Stimulated activated CD8-positive, alpha-beta memory T cell treated with anti-CD3 and anti-CD28 coated beads, Interleukin-4, amount 100 ng/mL, for 48 hours (primary cell): ENCODE measurements around the gene ERC2.

ENCODE experiments used
- DNase-seq: peaks from one replicate; pipeline ENCODE4 v3.0.0-alpha.2; 2020

The ERC2 gene

DNA sequence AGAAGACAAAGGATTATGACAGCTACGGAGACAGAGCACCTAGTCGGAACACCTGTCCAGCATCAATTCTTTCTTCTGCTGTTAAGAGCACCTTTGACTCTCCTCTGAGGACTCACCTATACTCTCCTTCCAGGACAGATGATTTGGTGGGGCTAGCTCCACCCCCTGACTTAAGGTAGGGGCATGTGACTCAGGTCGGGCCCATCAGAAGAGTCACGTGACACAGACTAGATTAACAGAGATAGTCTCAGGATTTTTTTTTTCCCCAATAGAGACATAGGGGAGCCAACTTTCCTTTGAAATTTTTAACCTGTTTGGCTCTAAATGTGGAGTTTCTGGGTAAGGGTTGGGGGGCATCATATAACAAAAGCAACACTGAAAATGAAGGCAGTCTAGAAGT, 969.7 kb downstream of the ERC2 start:
- no peak for DNase-seq

DNA sequence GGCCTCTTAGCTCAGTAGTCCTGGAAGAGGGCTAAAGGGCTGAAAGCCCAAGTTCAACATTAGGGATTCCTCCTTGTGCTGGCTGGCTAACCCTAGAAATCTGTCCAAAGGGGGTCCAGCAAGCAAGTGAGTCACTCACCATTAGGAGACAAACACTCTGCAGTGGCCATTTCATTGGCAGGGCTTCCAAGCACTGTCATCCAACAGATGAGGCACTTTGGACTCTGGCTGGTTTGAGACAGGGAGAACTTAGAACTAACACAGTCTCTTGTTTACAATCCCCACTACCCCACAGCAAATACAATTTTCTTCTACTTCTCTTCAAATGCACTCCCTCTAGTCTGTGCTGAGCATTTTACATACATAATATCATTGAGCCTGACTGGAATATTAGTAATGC, 971.0 kb downstream of the ERC2 start:
- DNase-seq = no peak

- no peak for DNase-seq
These were observed 973.3 kb downstream of the ERC2 start for GRCh38 chr3:55494976-55495375.

DNA sequence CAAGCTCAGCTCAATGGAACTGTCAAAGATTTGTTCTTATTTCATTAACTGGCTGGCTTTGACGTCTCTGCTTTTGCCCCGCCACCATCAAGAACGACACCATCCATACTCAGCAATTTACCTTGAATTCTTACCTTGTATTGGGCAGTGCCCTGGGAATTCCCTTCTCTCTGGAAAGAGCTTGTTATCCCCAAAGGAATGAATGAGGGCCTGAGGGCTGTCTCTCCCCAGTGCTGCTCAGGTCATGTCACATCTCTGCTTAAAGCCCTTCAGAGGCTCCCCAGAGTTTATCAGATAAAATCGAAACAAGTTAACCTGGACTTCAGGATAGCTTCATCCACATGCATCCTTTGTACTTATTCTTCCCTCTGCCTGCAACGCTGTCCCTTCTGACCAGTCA, 975.3 kb downstream of the ERC2 start:
- no peak for DNase-seq

DNA sequence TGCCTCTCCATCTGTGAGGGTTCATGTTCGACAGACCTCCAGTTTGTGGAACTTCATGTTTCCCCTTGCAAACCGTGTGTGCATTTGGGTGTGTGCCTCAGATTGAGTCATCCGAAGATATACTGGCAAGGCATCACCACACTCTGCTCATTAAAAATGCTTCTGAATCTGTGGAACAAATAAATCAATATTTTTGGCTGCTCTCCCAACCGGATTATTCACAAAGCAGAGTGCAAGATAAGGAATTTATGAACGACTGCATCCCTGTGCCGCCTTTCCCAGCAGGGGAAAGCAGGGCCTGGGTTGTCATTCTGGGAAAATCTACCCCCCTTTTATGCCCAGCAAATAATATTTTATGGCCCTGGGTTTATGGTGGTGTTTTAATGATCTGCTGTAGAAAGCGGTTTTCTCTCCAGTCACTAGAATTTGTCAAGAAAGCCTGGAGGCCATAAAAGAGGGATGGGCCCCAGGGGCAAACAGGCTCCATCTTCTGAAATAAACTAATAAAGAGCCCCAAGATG, 976.9 kb downstream of the ERC2 start:
- no peak for DNase-seq

DNA sequence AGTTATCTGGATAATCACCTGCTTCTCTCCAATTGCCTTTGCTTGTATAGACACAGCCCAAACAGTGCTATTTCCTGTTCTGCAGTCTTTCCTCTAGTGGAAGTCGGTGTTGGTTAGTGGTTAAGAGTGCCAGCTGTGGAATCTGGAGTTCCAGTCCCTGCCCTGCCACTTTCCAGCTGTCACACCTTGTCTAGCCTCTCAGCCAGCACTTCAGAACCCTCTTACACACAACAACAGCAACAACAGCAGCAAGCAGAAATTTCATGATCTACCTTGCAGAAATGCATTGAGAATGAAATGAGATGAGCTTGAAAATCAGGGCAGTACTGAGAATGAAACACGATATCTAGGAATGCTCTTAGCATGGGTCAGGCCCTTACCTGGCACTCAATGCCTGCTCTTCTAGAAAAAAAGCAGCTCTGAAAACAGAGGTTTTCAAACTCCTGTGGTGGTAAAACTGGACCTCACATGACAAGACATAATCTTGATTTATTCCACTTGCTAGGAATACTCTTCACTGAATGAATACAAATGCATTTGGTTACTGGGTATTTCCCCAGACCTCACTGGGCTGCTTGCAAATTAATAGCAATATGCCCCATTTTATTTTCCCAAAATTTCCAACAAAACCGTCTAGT, 977.9 kb downstream of the ERC2 start:
- DNase-seq = no peak

DNA sequence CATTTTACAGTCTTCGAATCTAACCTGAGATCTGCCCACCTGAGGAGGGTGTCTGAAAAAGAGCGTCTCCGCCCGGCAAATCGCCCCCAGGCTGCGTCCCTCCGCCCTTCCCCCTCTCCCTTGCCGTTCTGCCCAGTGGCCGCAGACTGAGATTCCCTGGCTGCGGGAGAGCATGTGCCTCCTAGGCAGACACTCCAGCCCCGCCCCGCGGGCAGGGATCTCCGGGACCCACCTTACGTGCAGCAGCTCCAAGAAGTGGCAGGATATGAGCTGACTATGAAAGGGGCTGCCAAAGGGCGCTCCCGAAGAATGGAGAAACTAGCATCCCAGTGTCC, 978.5 kb downstream of the ERC2 start:
- no peak for DNase-seq

DNA sequence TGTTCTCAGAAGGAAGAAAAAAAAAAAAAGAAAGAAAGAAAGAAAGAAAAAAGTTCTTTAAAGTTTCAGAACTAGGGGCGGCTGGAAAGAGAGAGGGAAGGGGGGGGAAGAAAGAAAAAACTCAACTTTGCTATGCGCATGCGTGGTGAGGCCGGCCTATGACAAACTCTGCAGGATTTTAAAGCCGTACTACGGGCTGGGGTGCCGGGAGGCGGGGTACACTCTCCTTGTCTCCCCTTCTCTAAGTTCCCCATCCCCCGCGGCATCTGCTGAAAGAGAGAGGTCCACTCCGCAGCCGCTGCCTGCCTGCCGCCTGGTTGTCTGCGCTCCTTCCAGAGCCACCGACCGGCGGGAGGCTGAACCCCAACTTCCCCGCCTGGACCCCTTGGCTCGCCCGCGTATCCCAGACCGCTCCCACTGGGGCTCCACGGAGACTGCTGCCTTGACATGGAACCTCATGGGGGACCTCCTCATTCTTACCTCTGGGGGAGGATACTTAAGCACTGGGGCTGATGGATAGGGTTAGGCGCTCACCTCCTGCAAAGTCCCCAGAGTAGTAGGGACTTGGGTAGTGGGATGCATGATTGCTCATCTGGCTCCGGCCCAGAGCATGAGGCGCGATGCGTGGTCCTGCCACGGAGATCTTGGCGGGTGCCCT, 979.7 kb downstream of the ERC2 start:
- DNase-seq = no peak

DNA sequence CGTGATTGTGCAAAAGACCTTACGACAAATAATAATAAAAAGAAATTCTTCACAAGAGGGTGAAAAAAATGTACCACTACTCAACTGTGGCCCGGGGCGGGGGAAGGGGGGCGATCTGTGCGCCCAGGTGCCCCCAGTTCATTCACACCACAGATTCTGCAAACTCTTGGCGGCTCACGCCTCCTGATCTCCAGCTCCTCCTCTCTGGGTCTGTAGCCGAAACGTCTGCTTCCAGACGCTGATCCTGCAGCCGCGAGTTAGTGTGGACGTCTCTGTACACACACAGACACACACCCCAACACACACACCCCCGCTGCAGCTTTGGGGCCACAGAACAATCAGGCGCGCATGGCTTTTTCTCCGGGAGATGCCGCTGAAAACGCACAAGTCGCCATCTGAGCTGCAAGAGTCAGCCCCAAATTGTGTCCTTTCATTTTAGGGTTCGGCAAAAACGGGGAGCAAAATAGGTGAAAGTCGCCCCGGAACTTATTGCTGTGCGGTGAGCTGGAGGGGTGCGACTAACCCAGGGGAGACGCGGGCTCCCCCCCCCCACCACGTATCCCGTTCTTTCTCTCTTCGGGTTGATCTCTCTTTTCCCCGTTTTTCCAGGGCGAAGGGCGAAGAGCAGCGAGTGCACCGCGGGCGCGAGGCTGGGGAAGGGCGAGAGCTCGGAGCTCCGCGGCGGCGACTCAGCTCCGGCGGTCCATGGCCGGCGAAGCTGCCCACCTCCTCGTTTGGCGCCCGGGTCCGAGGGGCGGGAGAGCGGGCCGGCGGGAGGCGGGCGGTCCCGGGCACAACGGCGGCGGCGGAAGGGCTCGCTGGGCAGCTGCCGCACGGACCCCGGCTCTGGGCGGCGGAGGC, 980.7 kb downstream of the ERC2 start:
- DNase-seq = no peak

GRCh38 chr3:55486857-55487380, 981.3 kb downstream of the ERC2 start, which contains the start of gene WNT5A:
WNT5A (minus strand) TSS chr3:55487306; CDS start chr3:55486985, 321 bp downstream.
- no peak for DNase-seq

DNA sequence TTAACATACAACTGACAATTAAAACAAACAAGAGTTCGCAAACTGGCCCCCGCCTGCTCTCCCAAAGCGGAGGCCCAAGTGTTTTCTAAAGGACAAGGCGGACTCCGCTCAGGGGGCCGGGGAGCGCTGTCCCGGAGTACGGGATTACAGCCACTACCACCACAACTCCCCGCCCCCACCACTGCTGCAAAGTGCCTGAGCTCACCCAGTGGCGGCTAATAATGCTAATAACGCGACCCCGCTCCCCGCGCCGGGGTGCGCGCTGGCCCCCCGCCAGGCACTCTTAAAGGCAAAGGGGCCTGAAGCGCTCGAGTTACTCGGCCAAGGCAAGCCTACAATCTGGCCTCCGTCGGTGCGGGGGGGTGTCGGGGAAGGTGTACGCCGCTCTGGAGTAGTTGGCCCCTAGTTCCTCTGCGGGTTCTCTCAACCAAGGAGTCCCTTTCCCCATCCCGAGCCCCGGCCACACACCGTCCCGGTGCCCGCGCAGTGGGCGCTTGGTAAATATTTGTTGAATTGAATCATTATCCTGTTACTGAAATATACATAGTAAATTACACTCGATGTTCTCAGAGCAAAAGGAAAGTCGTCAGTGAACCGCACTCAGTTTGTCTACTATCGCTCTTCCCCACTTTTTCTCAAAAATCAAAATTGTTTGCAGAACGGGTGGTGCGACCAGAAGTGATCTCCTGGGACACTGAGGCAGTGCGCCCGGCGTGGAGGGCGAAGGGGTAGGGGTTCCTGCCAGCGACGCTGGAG, 982.0 kb downstream of the ERC2 start:
- DNase-seq = no peak

GRCh38 chr3:55484801-55485791, 983.2 kb downstream of the ERC2 start:
- peak; percentile 70 for DNase-seq

DNA sequence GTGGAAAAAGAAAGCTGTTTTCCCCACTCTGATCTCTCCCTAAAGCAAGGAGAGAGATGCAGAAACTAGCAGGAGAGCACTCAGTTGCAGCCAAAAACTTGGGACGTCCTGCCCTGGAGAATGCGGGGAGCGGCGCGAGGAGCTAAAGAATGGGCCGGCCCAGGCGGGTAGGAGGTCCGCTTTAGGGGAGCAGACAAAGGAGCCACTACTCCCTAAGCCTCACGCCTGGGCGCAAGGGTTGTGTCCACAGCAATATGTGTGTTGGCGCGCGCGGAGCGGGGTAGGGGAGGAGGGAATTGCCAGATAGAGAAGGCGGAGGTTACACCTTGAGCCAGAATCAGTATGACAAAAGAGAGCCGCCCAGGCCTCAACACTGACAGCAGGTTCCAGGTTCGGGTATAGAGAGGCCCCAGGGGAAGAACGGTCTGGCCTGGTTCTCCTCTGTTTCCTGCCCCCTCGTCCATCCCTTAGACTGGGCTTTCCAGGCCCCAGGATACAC, 984.0 kb downstream of the ERC2 start:
- DNase-seq = no peak

GRCh38 chr3:55483196-55484095, 984.8 kb downstream of the ERC2 start:
- DNase-seq = no peak

GRCh38 chr3:55482496-55483195, 985.6 kb downstream of the ERC2 start:
- no peak for DNase-seq

DNA sequence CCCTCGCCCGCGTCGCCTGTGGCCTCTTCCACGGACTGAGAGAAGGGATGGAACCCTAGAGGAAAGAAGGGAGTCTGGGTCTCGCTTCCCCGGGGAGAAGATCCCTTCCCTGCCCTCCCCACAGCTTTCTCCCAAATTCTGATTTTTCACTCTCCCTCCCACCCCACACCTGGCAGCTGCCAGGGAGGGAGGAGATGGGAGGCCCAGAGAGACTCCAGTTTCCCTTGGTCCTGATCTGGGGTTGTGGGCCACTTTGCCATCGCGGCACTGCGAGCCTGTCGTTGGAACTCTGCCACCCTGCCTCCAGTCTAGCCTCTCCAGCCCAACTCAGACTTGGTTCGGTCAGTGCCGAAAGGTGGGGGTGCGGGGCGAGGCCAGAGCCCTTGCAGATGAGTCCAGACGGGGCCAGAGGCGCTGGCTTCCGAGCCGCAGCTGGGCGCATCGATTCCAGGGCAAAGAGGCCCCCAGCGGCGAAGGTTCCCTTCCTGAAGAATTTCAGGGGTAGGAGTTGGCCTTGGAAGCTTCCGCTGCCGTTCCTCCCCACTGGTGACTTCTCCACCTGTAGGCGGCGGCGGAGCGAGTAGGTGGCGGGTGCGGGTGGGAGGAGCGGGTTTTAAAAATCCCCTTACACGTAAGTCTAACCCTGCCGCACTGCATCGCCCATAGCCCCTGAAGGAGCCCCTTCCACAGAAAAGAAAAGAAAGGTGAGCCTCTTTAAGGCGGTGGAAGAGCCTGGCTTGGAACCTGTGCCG, 986.3 kb downstream of the ERC2 start:
- no peak for DNase-seq

DNA sequence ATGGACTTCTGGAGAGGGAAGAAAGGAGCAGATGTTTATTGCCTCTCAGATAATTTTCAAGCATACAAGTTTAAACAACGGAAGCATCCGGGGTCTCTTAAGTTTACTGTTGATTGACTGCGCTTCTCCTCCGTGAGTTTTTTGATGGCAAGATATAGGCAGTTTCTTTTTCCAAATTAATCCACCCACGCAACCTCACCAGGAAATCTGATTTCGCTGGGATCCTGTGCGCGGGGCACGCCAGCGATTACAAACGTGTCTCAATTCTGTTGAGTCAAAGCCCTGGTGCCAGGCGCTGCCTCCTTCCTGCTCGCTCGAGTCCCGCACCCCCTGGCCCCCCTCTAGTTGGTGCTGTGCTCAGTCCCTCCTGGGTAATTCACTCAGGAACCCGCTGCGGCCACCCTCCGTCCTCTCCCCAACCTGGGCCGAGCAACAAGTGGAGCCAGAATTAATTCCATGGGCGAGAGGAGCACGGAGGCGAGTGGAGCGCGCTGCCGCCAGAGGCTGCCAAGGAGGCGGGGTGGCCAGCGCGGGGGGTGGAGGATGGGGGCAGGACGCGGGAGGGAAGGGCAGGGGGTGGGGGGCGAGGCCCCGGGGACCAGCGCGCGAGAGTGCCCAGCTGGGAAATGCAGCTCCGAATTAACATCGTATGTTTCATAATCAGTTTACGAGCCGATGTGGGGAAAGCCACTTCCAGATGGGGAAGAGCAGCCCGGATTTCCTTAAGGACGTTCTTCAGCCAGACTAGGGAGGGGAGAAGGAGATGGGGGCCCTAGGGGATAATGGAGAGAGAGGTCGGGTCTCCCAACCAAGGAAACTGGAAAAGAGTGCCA, 987.1 kb downstream of the ERC2 start:
- DNase-seq = no peak
